ENCODE data around the gene MLYCD.

The MLYCD gene

DNA sequence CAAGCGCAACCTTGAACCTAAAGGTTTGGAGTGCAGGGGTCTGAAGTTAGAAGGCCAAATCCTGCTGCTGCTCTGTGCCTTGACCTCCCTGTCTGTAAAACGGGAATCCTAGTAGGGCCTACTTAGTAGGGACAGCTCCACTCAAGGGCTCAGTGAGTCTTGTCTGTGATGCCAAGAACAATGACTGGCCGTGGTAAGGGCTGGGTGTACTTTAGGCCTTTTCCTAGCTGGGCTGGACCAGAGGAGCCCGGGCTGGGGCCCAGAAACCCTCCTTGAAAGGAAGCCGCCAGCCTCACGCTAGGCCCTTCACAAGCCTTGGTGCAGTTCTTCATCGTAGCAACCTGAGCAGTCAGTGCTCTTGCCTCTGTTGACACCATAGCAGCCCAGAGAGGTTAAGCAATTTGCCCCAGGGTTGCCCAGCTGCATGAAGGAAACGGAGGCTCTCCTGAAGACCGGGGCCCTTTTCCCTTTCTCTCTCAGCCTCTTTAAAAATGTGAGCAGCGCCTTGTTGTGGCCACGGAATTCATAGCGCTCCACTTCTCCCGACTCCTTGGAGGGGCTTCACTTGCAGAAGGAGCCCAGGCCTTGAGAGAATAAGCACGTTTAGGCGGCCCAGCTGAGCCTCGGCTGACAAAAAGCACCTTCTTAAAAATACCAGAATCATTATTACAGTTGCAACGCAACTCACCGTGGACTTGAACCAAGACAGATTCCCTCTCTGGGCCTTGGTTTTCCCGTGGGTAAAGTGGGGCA, 73.5 kb downstream of the MLYCD start:
- DNase-seq: no peak

DNA sequence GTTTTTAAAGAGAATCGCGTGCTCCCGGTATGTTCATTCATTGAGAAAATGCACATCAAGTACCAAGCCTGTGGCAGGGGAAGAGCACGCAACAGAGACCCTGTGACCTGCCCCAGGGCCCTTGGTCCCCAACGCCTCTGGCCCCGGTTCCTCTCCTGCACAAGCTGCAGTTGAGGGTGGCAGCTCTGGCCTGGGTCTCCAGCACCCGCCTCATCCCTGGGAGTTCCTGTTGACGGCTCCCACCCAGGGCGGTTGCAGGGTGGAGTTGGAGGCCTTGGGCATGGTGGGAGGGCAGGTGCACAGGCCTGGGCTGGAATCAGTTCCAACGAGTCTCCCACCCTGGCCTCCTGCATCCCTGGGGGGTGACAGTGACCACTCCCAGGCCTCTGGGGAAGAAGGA, 74.2 kb downstream of the MLYCD start:
- no peak for DNase-seq

DNA sequence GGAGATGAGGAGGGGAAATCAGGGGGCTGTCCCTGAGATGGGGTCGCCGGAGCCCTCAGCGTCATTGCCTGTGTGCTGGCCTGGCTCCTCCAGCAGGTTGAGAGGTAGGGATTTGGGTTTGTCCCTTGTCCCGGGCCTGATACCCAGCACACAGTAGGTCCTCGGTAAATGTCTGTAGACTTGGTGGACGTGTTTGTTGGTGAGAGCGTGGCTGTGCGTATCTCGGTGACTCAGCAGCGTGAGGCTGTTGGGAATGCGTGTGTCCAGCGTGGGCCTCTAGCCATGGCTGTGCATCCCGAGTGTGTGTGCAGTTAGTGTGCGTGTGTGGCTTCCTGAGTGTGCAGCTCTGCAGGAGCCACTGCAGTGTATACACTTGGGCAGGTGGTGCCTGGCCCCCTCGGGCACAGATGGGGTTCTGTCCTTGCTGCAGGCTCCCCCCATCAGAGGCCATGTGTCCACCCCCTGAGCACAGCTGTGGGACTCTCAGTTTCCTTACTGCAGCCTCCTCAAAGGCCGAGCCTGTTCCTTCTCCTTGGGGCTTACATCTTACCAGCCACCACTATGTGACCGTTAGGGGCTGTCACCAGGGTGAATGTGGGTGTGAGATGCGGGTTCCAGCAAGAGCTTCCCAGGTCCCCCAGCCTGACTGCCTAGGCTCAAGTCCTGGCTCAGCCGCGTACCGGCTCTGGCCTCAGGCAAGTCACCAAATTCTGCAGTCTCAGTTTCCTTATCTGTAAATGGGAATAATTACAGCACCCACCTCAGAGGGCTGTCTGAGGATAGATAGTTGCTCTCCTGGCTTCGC, 74.9 kb downstream of the MLYCD start:
- DNase-seq: no peak

DNA sequence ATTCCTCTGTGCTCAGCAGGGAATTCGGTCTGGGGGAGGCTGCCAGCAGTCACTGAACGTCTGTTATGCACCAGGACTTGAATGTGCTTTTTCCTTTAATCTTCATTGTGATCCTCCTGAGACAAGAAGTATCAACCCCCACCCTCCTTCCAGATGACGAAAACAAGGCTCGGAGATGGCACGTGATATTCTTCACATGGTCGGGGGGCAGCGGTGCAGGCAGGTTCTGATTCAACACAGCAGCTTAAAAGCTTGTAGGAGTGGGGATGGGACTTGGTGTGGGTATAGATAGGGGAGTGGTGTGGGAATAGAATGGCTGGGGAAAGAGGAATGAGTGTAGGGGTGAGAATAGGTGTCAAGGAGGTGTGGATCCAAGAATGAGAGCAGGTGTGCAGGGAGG, 75.6 kb downstream of the MLYCD start:
- DNase-seq: no peak

DNA sequence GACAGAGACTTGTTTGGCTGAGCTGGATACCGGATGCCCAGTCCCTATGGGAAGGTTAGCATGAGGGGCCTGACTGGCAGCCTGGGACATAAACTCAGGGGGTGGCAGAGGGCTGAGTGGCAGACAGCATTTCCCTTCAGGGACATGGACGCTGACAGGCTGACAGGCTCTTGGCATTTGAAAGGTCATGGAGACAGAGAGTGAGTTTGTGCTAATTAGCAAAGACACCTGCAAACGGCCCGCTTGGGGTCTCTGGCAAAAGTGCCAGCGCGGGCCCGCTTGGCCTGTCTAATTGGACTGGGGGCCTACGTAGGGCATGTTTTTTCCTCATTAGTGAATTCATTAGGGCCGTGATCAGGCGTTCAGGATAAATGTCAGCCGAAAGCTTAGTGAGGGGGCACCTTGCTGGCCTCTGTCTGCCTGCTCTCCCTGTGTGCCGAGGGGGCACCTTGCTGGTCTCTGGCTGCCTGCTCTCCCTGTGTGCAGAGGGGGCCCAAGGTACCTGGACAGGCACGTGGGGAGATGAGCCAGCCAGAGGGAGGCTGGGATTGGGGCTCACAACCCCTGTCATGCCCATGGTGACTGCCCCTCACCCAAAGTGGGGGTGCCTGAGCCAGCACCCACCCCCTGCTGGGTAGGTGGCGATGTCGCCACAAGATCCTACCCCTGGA, 76.8 kb downstream of the MLYCD start:
- DNase-seq: no peak
